Right ventricle myocardium superior (tissue), 1 donor: Measurements from ENCODE around the gene ZDHHC5. TPM values are rescaled to one million over a fixed set of nuclear protein-coding genes. Genes with fewer than 3 reads are reported as not detected.
"Not testable (repeated sequence)": the region's sequence is repeated elsewhere in the genome, so short reads cannot be mapped to it uniquely, and the experiment has no call there.

ENCODE experiments used
- ATAC-seq: fragments of 200-7000 bp; cut with Tn5 transposase; one replicate; pipeline ENCODE4 v1.9.1; 2020; ENCODE audit warnings: mild to moderate bottlenecking; ENCODE audit not compliant: poor library complexity
- DNase-seq: peaks from one replicate; pipeline ENCODE4 v3.0.0-alpha.2; 2020
- intact Hi-C: fragments of 100-400 bp; cut with DNase I; formaldehyde crosslinking; loops from one replicate; pipeline ENCODE4 v1.11.2; 2022
- total RNA-seq: library from RNA; stranded (reverse); fragmentation: NEBNext Ultra II Directional; extraction: Animal tissue kit (Norgen Biotek cat#: 25700); gene quantifications from one replicate; pipeline ENCODE4 v1.2.1, GENCODE V29; 2021
- donor health status: DM: no; HTN: yes; CAD: no; lungs with severe emphysema.

Gene ZDHHC5
- total RNA-seq, 1 donor from 2014 or later = 43.7 TPM

- intact Hi-C loops = no loop called here
- ATAC-seq (no peak), DNase-seq (no peak)
These were observed 14.8 kb upstream of the ZDHHC5 start for GRCh38 chr11:57653163-57653562.

- intact Hi-C loops = no loop called here
- no peak for ATAC-seq
- DNase-seq = no peak
These were observed 11.1 kb upstream of the ZDHHC5 start for GRCh38 chr11:57656885-57657193.

- intact Hi-C loops = no loop called here
- ATAC-seq = peak; percentile 98
- DNase-seq = peak; percentile 100
These were observed 10.5 kb upstream of the ZDHHC5 start, which contains the start of gene CLP1 for GRCh38 chr11:57657194-57658022. Gene CLP1, plus strand, starts transcription at chr11:57657762. Its CDS starts 1,715 bp downstream, at chr11:57659477.

- intact Hi-C loops = no loop called here
- DNase-seq = no peak
- no peak for ATAC-seq
These were observed 9.9 kb upstream of the ZDHHC5 start for GRCh38 chr11:57658023-57658361.

GRCh38 chr11:57659669-57660068 lies 8.2 kb upstream of the ZDHHC5 start:
- no peak for DNase-seq
- intact Hi-C loops = no loop called here
- ATAC-seq = no peak

- DNase-seq (no peak), ATAC-seq (no peak)
- intact Hi-C loops = no loop called here
These were observed 5.0 kb upstream of the ZDHHC5 start for GRCh38 chr11:57662893-57663292.

GRCh38 chr11:57663975-57664374 lies 3.9 kb upstream of the ZDHHC5 start:
- DNase-seq (no peak), ATAC-seq (no peak)
- intact Hi-C loops = no loop called here

GRCh38 chr11:57667117-57667735 lies 688 bp upstream of the ZDHHC5 start:
- intact Hi-C loops = no loop called here
- peak; percentile 91 for ATAC-seq

GRCh38 chr11:57668434-57668782 lies 494 bp downstream of the ZDHHC5 start:
- intact Hi-C loops = no loop called here
- ATAC-seq (peak; percentile 9), DNase-seq (no peak)

More at GRCh38 chr11:57667117-57667735, 688 bp upstream of the ZDHHC5 start:
- peak; percentile 98 for DNase-seq

- no peak for ATAC-seq
- no peak for DNase-seq
These were observed 6.3 kb downstream of the ZDHHC5 start for GRCh38 chr11:57674251-57674650.

GRCh38 chr11:57675176-57675941 lies 7.4 kb downstream of the ZDHHC5 start:
- intact Hi-C loops = no loop called here
- ATAC-seq (no peak), DNase-seq (no peak)

More at GRCh38 chr11:57674251-57674650, 6.3 kb downstream of the ZDHHC5 start:
- intact Hi-C loops = no loop called here

GRCh38 chr11:57679396-57679795 lies 11.5 kb downstream of the ZDHHC5 start:
- intact Hi-C loops = no loop called here
- no peak for ATAC-seq

GRCh38 chr11:57680552-57680874 lies 12.6 kb downstream of the ZDHHC5 start:
- no peak for ATAC-seq
- intact Hi-C loops = no loop called here
- no peak for DNase-seq

More at GRCh38 chr11:57679396-57679795, 11.5 kb downstream of the ZDHHC5 start:
- no peak for DNase-seq

GRCh38 chr11:57681168-57681567 lies 13.3 kb downstream of the ZDHHC5 start:
- no peak for ATAC-seq
- DNase-seq = no peak
- intact Hi-C loops = no loop called here

- intact Hi-C loops, ATAC-seq: not testable (repeated sequence)
These were observed 22.6 kb downstream of the ZDHHC5 start for GRCh38 chr11:57690474-57690873.

GRCh38 chr11:57698843-57699365 lies 31.0 kb downstream of the ZDHHC5 start:
- ATAC-seq (no peak), DNase-seq (no peak)
- intact Hi-C loops = no loop called here

More at GRCh38 chr11:57690474-57690873, 22.6 kb downstream of the ZDHHC5 start:
- not testable (repeated sequence) for DNase-seq

- no peak for ATAC-seq
- intact Hi-C loops = no loop called here
- DNase-seq = no peak
These were observed 31.9 kb downstream of the ZDHHC5 start for GRCh38 chr11:57699813-57700212.

- intact Hi-C loops = no loop called here
- DNase-seq = no peak
- no peak for ATAC-seq
These were observed 32.5 kb downstream of the ZDHHC5 start for GRCh38 chr11:57700425-57700824.

GRCh38 chr11:57703341-57703740 lies 35.4 kb downstream of the ZDHHC5 start:
- DNase-seq = no peak
- intact Hi-C loops = no loop called here
- ATAC-seq = no peak

GRCh38 chr11:57704932-57705331 lies 37.0 kb downstream of the ZDHHC5 start:
- intact Hi-C loops = no loop called here
- ATAC-seq = no peak

More at GRCh38 chr11:57704932-57705331, 37.0 kb downstream of the ZDHHC5 start:
- DNase-seq = no peak
